SK-N-SH (cell line): Measurements from ENCODE around the gene VAMP8. TPM values are rescaled to one million over a fixed set of nuclear protein-coding genes. Genes with fewer than 3 reads are reported as not detected.

Experiments used
- CTCF ChIA-PET: fragments of 300-600, 350-600 bp; formaldehyde crosslinking; extraction: SDS; loops from one replicate; lab custom pipeline; 2021; lab: Yijun Ruan, JAX
- POLR2A ChIA-PET: fragments of 350-600 bp; sonication (Branson Sonifier 250); formaldehyde crosslinking; extraction: SDS; loops from one replicate; lab custom pipeline; 2020; ENCODE audit warnings: antibody characterized with exemption, inconsistent platforms; lab: Yijun Ruan, JAX
- DNase-seq: peaks from one replicate; pipeline ENCODE4 v3.0.0; 2012
- H2AFZ ChIP-seq: fragments of 200-600 bp; sonication (generic); 2 replicates; pipeline ENCODE4 v1.8.1; 2016; ENCODE audit warnings: antibody characterized with exemption, mild to moderate bottlenecking, low read depth
- H3F3A ChIP-seq: fragments of 200-600 bp; sonication (generic); replicated peaks from 2 replicates; pipeline ENCODE3; 2016; ENCODE audit warnings: antibody characterized with exemption, mild to moderate bottlenecking; ENCODE audit not compliant: insufficient read depth
- H3K27ac ChIP-seq, 2 experiments: fragments of 200-500 bp in 1 of 2; fragments of 200-600 bp in 1 of 2; sonication (Bioruptor generic) in 1 of 2; sonication (generic), shearing (Covaris generic) in 1 of 2; 2 replicates each; pipeline versions ENCODE4 v1.5.1 to v1.6.1; 2014 to 2016; ENCODE audit warnings: low read depth in 2 of 2, inconsistent platforms in 1 of 2, low read length in 1 of 2, mild to moderate bottlenecking in 1 of 2, mixed read lengths in 1 of 2
- H3K27me3 ChIP-seq: fragments of 200-600 bp; sonication (generic), shearing (Covaris generic); 2 replicates; pipeline ENCODE4 v1.6.1; 2016; ENCODE audit warnings: mixed run types; ENCODE audit not compliant: insufficient read depth
- H3K36me3 ChIP-seq, 2 experiments: fragments of 200-500 bp in 1 of 2; fragments of 200-600 bp in 1 of 2; sonication (Bioruptor generic) in 1 of 2; sonication (generic) in 1 of 2; replicated peaks in 1 of 2; 2 replicates each; pipeline versions ENCODE3 to v1.5.1; 2014 to 2016; ENCODE audit warnings: low read length in 1 of 2, mild to moderate bottlenecking in 1 of 2; ENCODE audit not compliant: insufficient read depth in 2 of 2, control insufficient read depth in 1 of 2
- H3K4me1 ChIP-seq, 2 experiments: fragments of 200-500 bp in 1 of 2; fragments of 200-600 bp in 1 of 2; sonication (Bioruptor generic) in 1 of 2; sonication (generic), shearing (Covaris generic) in 1 of 2; 2 replicates each; pipeline versions ENCODE4 v1.5.1 to v1.6.1; 2014 to 2016; ENCODE audit warnings: low read depth in 1 of 2, low read length in 1 of 2, mixed run types in 1 of 2; ENCODE audit not compliant: insufficient read depth in 2 of 2, control insufficient read depth in 1 of 2
- H3K4me2 ChIP-seq: fragments of 200-600 bp; sonication (generic), shearing (Covaris generic); 2 replicates; pipeline ENCODE4 v1.6.1; 2017; ENCODE audit warnings: mixed run types
- H3K4me3 ChIP-seq, 2 experiments: fragments of 200-500 bp in 1 of 2; fragments of 200-600 bp in 1 of 2; sonication (Bioruptor generic) in 1 of 2; sonication (generic), shearing (Covaris generic) in 1 of 2; 2 replicates each; pipeline versions ENCODE4 v1.5.1 to v1.8.1; 2014 to 2016; ENCODE audit warnings: low read depth in 2 of 2, inconsistent platforms in 1 of 2, low read length in 1 of 2, mild to moderate bottlenecking in 1 of 2, mixed read lengths in 1 of 2, moderate library complexity in 1 of 2
- H3K79me2 ChIP-seq: fragments of 200-600 bp; sonication (generic); 2 replicates; pipeline ENCODE4 v1.8.1; 2017; ENCODE audit warnings: mild to moderate bottlenecking; ENCODE audit not compliant: insufficient read depth
- H3K9ac ChIP-seq: fragments of 200-600 bp; sonication (generic); 2 replicates; pipeline ENCODE4 v1.6.1; 2017; ENCODE audit warnings: mixed run types
- H3K9me2 ChIP-seq: fragments of 200-600 bp; sonication (generic); 2 replicates; pipeline ENCODE4 v1.6.1; 2017; ENCODE audit warnings: mixed run types
- H3K9me3 ChIP-seq: fragments of 200-600 bp; sonication (generic); 2 replicates; pipeline ENCODE4 v1.6.1; 2017; ENCODE audit warnings: mixed run types, mild to moderate bottlenecking, moderate library complexity
- H4K20me1 ChIP-seq: fragments of 200-600 bp; sonication (generic); 2 replicates; pipeline ENCODE4 v1.6.1; 2017; ENCODE audit warnings: mild to moderate bottlenecking, mixed run types; ENCODE audit not compliant: insufficient read depth
- FOXJ3 ChIP-seq: sonication (generic); formaldehyde crosslinking; IDR thresholded peaks from 2 replicates; pipeline ENCODE4 v1.5.1; 2020; ENCODE audit warnings: mild to moderate bottlenecking, missing genetic modification reagents
- GABPA ChIP-seq: IDR thresholded peaks from 2 replicates; pipeline ENCODE4 v1.4.0; 2012; ENCODE audit warnings: low read depth, mild to moderate bottlenecking
- GATA2 ChIP-seq: sonication (generic); formaldehyde crosslinking; IDR thresholded peaks from 2 replicates; pipeline ENCODE4 v1.5.0; 2020; ENCODE audit warnings: mild to moderate bottlenecking, missing genetic modification reagents
- MEF2A ChIP-seq: IDR thresholded peaks from 2 replicates; pipeline ENCODE4 v1.4.0; 2012; ENCODE audit warnings: low read depth, borderline replicate concordance
- NRF1 ChIP-seq: IDR thresholded peaks from 2 replicates; pipeline ENCODE4 v1.6.1; 2012; ENCODE audit warnings: low read depth, mild to moderate bottlenecking, low read length
- RAD21 ChIP-seq: IDR thresholded peaks from 2 replicates; pipeline ENCODE4 v1.6.1; 2012; ENCODE audit warnings: mild to moderate bottlenecking, low read length
- REST ChIP-seq: IDR thresholded peaks from 2 replicates; pipeline ENCODE4 v1.6.1; 2012; ENCODE audit warnings: mild to moderate bottlenecking, low read depth, low read length, moderate library complexity
- TAF1 ChIP-seq: IDR thresholded peaks from 2 replicates; pipeline ENCODE4 v1.6.1; 2012; ENCODE audit warnings: low read depth, mild to moderate bottlenecking, low read length, moderate library complexity, borderline replicate concordance
- TCF12 ChIP-seq: IDR thresholded peaks from 2 replicates; pipeline ENCODE4 v1.4.0; 2012
- USF1 ChIP-seq: IDR thresholded peaks from 2 replicates; pipeline ENCODE4 v1.4.0; 2012; ENCODE audit warnings: low read depth, borderline replicate concordance
- YY1 ChIP-seq: IDR thresholded peaks from 2 replicates; pipeline ENCODE4 v1.4.0; 2012; ENCODE audit warnings: low read depth, mild to moderate bottlenecking
- WGBS: methylation state at CpG from one replicate; pipeline ENCODE4 v1.1.6; 2017; ENCODE audit warnings: low lambda C conversion rate; 5-methylcytosine and 5-hydroxymethylcytosine counted together
- polyA plus RNA-seq, 3 experiments: library from polyadenylated mRNA; depleted of rRNA; stranded (reverse); fragments of >200 nt; gene quantifications; 2 replicates each; pipeline ENCODE4 v1.2.3, GENCODE V29; 2012
- TF ChIP-seq, protein P1 (sequence below): fragments of 150-350 bp; IDR thresholded peaks from 2 replicates; pipeline ENCODE4 v1.6.1; 2016; ENCODE audit warnings: mild to moderate bottlenecking, low read depth, low read length

Gene VAMP8
- polyA plus RNA-seq, 1 of the 3 experiments (the other 2 are of a cell fraction) = 0.72 TPM

DNA sequence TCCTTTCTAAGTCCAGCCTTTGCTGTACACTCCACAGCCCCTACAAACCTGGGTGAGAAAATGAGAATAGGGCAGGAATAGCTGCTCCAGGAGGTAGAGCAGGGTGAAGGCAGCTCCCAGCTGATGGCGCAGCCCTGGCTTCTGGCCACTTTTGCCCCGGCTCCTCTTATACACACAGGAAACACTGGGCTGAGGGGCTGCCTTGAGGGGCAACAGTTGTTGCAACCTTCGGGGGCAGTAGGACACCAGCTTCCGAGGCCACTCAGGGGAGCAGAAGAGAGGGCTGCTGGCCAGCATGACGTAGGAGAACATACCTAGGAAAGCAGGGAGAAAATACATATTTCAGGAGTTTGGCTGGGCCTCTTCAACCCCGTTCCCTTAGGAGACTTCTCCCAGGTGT, 24.2 kb upstream of the VAMP8 start:
- Histone ChIP-seq H3K4me1 (peaks cover 0 to 13% of the 10 kb centered on the region in 2 experiments; a peak in 2 of 4 replicates), H3K9me2 (no peaks in the 10 kb centered on the region), H3K27me3 (no peaks in the 10 kb centered on the region), H3K36me3 (peaks cover 29 to 45% of the 10 kb centered on the region in 2 experiments), H3K79me2 (peaks cover 16% of the 10 kb centered on the region), H3K9ac (no peak overlapping the region), H3K4me3 (no peak overlapping the region), H2AFZ (no peak overlapping the region), H3K4me2 (no peak overlapping the region), H3K27ac (no peak overlapping the region), H3F3A (peaks cover 24% of the 10 kb centered on the region), H4K20me1 (no peaks in the 10 kb centered on the region), H3K9me3 (no peaks in the 10 kb centered on the region)
- CTCF ChIA-PET = interaction anchor here (1.5 to 16.6 kb wide), 5 partner anchors 14 to 253 kb away, joined by 6 to 364 read pairs (median 43); partner anchors contain the start of genes MAT2A and SH2D6
- 82% methylated on average over 6 of the region's 6 CpGs for WGBS
- POLR2A ChIA-PET = interaction anchor here (6.3 kb wide), 1 partner anchor 13 kb away, joined by 75 read pairs; the partner anchor contains the start of gene MAT2A
- no peak for TF ChIP-seq RAD21
- TF ChIP-seq TAF1 = no peak
- no peak for TF ChIP-seq NRF1
- no peak for TF ChIP-seq GABPA
- no peak for TF ChIP-seq TCF12
- TF ChIP-seq FOXJ3 (CRISPR knock-in tag) = no peak
- no peak for TF ChIP-seq GATA2 (CRISPR knock-in tag)
- no peak for TF ChIP-seq REST
- TF ChIP-seq, protein P1, sequence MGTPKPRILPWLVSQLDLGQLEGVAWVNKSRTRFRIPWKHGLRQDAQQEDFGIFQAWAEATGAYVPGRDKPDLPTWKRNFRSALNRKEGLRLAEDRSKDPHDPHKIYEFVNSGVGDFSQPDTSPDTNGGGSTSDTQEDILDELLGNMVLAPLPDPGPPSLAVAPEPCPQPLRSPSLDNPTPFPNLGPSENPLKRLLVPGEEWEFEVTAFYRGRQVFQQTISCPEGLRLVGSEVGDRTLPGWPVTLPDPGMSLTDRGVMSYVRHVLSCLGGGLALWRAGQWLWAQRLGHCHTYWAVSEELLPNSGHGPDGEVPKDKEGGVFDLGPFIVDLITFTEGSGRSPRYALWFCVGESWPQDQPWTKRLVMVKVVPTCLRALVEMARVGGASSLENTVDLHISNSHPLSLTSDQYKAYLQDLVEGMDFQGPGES = no peak
- TF ChIP-seq USF1 = no peak
- no peak for DNase-seq

- Histone ChIP-seq H3K4me3 (no peak overlapping the region), H3K4me2 (no peak overlapping the region), H3K27me3 (no peaks in the 10 kb centered on the region), H2AFZ (no peak overlapping the region), H3K4me1 (peaks cover 0 to 1% of the 10 kb centered on the region in 2 experiments; a peak in 2 of 4 replicates), H3K9me2 (no peaks in the 10 kb centered on the region), H4K20me1 (no peaks in the 10 kb centered on the region), H3K9ac (no peak overlapping the region), H3F3A (peaks cover 8% of the 10 kb centered on the region), H3K36me3 (peaks cover 21 to 54% of the 10 kb centered on the region in 2 experiments), H3K9me3 (no peaks in the 10 kb centered on the region), H3K27ac (no peak overlapping the region), H3K79me2 (peaks cover 32% of the 10 kb centered on the region)
- POLR2A ChIA-PET = interaction anchor here (0.7 to 1.4 kb wide), 3 partner anchors 118 to 137 kb away, joined by 3 to 4 read pairs (median 3); partner anchors contain the start of gene SH2D6
- WGBS = 95% methylated on average over 3 of the region's 3 CpGs
- DNase-seq = no peak
- CTCF ChIA-PET = interaction anchor here (16.6 kb wide), 1 partner anchor 133 kb away, joined by 364 read pairs; the partner anchor contains the start of gene SH2D6
- no peak for TF ChIP-seq YY1
- TF ChIP-seq MEF2A = no peak
- no peak for TF ChIP-seq NRF1
- no peak for TF ChIP-seq GABPA
These were observed 22.3 kb upstream of the VAMP8 start for GRCh38 chr2:85554980-85555612.
